K562 treated with DMSO at 1 percent for 48 hours (cell line): ENCODE data around the gene FAM156B. TPM values are rescaled to one million over a fixed set of nuclear protein-coding genes. Genes with fewer than 3 reads are reported as not detected.

Source experiments
- total RNA-seq: library from RNA; unstranded; fragments of 300-600 nt; gene quantifications from 2 replicates; pipeline ENCODE4 v1.2.3, GENCODE V29; 2022; ENCODE audit warnings: low replicate concordance; ENCODE audit errors: extremely low read depth

The FAM156B gene, protein sequence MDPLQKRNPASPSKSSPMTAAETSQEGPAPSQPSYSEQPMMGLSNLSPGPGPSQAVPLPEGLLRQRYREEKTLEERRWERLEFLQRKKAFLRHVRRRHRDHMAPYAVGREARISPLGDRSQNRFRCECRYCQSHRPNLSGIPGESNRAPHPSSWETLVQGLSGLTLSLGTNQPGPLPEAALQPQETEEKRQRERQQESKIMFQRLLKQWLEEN
- not detected in 2 replicates for total RNA-seq

DNA sequence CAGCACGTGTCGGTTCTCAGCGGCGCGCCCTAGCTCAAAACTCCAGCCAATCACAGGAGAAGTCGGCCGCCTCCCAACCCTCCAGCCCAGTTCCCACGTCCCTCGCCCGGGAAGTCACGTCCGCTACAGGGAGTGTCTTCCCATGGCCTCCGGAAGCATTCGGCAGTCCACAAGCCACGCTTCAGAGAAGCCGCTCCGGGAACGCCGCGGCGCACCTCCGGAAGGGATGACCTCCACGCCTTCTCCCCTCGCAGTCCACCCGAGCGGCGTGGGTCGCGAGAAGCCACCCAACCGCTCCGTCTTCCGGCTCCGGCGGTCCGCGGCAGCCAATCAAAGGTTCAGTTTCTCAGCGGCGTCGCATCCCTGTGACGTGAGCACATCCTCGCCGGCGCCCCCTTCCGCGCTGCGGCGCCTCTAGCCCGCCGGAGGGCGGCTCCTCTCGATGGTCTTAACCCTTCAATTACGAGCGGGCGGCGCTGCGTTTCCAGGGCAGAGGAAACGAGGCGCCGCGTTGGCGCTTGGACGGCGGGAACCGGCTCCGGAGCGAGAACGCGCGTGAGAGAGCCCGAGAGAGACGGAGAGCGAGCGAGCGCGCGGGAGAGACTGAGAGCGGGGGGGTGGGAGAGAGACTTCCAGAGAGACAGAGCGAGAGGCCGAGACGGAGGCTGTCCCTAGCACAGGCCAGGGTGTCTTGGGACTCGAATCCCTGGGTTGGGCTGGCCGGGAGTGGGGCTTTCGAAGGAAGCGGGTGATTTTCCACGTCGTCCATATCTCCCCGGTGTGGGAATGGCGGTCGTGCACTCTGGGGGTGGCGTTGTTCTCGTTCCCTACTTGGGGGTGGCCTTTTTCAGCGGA is at the start of gene FAM156B:
FAM156B (plus strand) TSS at position 476 of the 855 bp plus-strand sequence. CDS start 9,896 bp downstream, outside the sequence.

DNA sequence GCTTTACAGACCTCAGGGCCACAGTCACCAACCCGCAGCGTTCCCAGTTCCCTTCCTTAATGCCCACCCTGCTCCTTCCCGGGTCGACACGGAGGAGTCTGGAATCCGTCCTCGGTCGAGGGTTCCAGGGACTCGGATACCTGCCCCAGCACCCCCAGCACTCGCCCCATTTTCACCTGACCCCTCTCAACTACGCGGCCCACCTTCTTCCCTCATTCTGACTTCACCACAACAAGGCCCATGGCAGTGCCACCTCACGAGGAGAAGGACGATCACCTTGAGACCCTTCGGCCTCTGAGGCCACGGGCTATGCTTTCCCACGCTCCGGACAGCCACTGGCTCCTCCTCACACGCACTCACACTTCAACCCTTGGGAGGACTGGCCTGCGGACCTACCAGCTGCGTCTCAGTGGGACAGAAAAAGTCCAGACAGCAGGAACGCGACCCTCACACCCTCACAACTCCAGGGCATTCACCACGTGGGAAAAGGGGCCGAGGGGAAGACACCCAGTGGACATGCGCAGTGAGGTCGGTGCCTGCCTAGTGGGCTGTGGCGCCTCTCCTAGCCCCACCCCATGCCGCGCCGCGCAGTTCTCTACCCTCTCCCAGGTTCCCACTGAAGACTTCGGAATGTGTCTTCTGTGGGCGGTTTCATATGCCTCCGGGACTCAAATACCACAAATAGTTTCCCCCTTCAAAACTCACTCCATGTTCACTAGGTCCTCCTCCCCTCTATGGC is 29.4 kb upstream of the FAM156B start, which contains the start of gene XAGE3:
XAGE3 (minus strand) TSS at position 474 of the 739 bp plus-strand sequence. CDS start 950 bp downstream, outside the sequence.

Other genes starting within 250 kb of the FAM156B start
- not detected in 2 replicates for gene SSX7, start 242.4 kb upstream of the FAM156B start, total RNA-seq
- not detected in 2 replicates for gene SSX2, start 190.2 kb upstream of the FAM156B start, total RNA-seq
- gene SSX2B, start 146.1 kb upstream of the FAM156B start, total RNA-seq = not detected in 2 replicates
- gene SPANXN5, start 99.9 kb upstream of the FAM156B start, total RNA-seq = not detected in 2 replicates
- gene XAGE5, start 86.0 kb upstream of the FAM156B start, total RNA-seq = not detected in 2 replicates
- not detected in 2 replicates for gene XAGE3, start 29.2 kb upstream of the FAM156B start, total RNA-seq
- not detected in 2 replicates for gene FAM156A, start 61.2 kb downstream of the FAM156B start, total RNA-seq
- not detected in 2 replicates for gene GPR173, start 151.5 kb downstream of the FAM156B start, total RNA-seq
- not detected in 2 replicates for gene TSPYL2, start 185.0 kb downstream of the FAM156B start, total RNA-seq
- gene KANTR, start 196.8 kb downstream of the FAM156B start, total RNA-seq = not detected in 2 replicates